Measurements from ENCODE around the gene SLIT3.

GRCh38 chr5:168827636-168828035 is 473.3 kb downstream of the SLIT3 start:
- no peak for TF ChIP-seq GATA2 (IDR thresholded peaks at IDR 0.05; ENCODE audit: low read depth, low read length)
- TF ChIP-seq GATA3 (IDR thresholded peaks at IDR 0.05; ENCODE audit: low read depth, low read length): no peak

Measured in SH-SY5Y (cell line).